ENCODE measurements around the gene BPGM.
A peak's percentile ranks its signal among the peaks of the same experiment; 100 is the strongest.

BPGM gene

DNA sequence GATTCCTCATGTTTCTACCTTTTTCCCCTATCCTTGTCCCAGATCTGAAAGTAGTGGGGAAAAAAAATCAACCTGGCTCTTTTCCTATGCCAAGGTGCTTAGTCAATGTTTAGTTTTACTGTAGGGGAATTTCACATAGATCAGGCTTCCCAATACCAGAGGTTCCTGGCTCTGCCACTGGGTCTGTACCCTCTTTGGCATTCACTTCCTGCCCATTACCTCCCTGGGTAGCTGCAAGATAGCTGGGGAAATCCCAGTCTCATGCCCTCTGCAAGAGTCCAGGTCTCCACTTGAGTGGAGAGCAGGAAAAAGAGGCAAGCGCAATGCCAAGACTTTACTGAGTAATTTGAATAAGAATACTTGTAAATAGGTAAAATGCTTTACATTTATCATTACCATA lies 3.5 kb upstream of the BPGM start:
- Histone ChIP-seq H3K9me2 (ENCODE audit: low read depth, low read length) (no peaks in the 10 kb centered on the region), H3K4me2 (ENCODE audit: low read length) (no peak overlapping the region), H3K27me3 (ENCODE audit: insufficient read depth, low read length) (no peaks in the 10 kb centered on the region), H3K27ac (ENCODE audit: low read depth, low read length, poor library complexity, severe bottlenecking) (no peak overlapping the region), H3K36me3 (ENCODE audit: insufficient read depth, low read length) (no peaks in the 10 kb centered on the region), H3K4me3 (ENCODE audit: low read depth, low read length, poor library complexity, severe bottlenecking) (no peak overlapping the region), H3K4me1 (ENCODE audit: insufficient read depth, low read length, severe bottlenecking) (peaks cover 13% of the 10 kb centered on the region), H3F3A (ENCODE audit: insufficient read depth, low read length) (no peaks in the 10 kb centered on the region), H3K79me2 (ENCODE audit: insufficient read depth, low read length) (no peaks in the 10 kb centered on the region), H2AFZ (ENCODE audit: low read length) (no peak overlapping the region), H4K20me1 (ENCODE audit: insufficient read depth, low read length) (no peaks in the 10 kb centered on the region), H3K9ac (ENCODE audit: low read length) (no peak overlapping the region), H3K9me3 (ENCODE audit: low read length) (no peaks in the 10 kb centered on the region)
- TF ChIP-seq, protein P1, sequence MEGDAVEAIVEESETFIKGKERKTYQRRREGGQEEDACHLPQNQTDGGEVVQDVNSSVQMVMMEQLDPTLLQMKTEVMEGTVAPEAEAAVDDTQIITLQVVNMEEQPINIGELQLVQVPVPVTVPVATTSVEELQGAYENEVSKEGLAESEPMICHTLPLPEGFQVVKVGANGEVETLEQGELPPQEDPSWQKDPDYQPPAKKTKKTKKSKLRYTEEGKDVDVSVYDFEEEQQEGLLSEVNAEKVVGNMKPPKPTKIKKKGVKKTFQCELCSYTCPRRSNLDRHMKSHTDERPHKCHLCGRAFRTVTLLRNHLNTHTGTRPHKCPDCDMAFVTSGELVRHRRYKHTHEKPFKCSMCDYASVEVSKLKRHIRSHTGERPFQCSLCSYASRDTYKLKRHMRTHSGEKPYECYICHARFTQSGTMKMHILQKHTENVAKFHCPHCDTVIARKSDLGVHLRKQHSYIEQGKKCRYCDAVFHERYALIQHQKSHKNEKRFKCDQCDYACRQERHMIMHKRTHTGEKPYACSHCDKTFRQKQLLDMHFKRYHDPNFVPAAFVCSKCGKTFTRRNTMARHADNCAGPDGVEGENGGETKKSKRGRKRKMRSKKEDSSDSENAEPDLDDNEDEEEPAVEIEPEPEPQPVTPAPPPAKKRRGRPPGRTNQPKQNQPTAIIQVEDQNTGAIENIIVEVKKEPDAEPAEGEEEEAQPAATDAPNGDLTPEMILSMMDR (IDR thresholded peaks at IDR 0.05; ENCODE audit: low read length): no peak
- TF ChIP-seq EZH2 (IDR thresholded peaks at IDR 0.05; ENCODE audit: borderline replicate concordance, low read length): no peak

DNA sequence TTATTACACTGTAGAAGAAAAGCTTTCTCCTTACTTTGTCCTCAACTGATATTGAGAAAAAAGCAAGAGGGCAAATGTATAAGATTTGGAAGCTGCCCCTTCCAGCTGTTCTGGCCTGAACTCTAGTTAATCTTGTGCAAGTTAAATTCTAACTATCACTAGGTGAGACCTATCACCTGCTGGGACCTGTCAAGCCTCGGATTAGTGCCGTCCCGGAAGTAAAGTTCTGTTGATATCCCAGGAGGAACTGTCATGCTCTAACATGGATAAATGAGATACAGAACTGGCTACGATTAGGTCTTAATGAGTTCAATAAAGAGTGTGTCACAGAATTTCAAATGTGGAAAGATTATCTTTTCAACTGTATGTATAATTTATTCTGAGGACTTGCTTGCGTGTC lies 1.2 kb upstream of the BPGM start:
- Histone ChIP-seq H3K4me3 (ENCODE audit: low read depth, low read length, poor library complexity, severe bottlenecking) (peak overlapping the region; percentile 72), H3K4me1 (ENCODE audit: insufficient read depth, low read length, severe bottlenecking) (peaks cover 37% of the 10 kb centered on the region), H2AFZ (ENCODE audit: low read length) (no peak overlapping the region), H3F3A (ENCODE audit: insufficient read depth, low read length) (no peaks in the 10 kb centered on the region), H3K79me2 (ENCODE audit: insufficient read depth, low read length) (no peaks in the 10 kb centered on the region), H3K9me3 (ENCODE audit: low read length) (no peaks in the 10 kb centered on the region), H3K27ac (ENCODE audit: low read depth, low read length, poor library complexity, severe bottlenecking) (no peak overlapping the region), H4K20me1 (ENCODE audit: insufficient read depth, low read length) (no peaks in the 10 kb centered on the region), H3K9ac (ENCODE audit: low read length) (peak overlapping the region; percentile 70), H3K27me3 (ENCODE audit: insufficient read depth, low read length) (no peaks in the 10 kb centered on the region), H3K9me2 (ENCODE audit: low read depth, low read length) (no peaks in the 10 kb centered on the region), H3K36me3 (ENCODE audit: insufficient read depth, low read length) (no peaks in the 10 kb centered on the region), H3K4me2 (ENCODE audit: low read length) (peak overlapping the region; percentile 96)
- TF ChIP-seq, protein P1 (IDR thresholded peaks at IDR 0.05; ENCODE audit: low read length): no peak
- no peak for TF ChIP-seq EZH2 (IDR thresholded peaks at IDR 0.05; ENCODE audit: borderline replicate concordance, low read length)

DNA sequence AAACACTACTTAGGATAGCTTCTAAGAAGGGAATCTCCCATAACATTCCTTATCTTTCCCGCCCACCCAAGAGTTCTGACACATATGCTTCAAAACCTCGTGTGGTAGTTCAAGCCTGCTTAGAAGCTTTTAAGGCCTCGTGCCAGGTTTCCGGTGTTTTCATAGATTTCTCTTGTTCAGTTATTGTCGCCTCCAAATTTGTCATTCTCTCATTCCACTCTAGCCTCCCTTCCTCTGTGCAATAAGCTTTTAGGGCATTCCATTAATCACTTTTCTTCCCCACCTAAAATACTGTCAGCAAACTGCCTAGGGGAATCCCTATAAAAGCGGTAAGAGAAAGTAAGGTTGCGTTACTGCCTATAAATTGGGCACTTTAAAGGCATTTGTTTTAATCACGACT lies 718 bp upstream of the BPGM start:
- Histone ChIP-seq H3F3A (ENCODE audit: insufficient read depth, low read length) (no peaks in the 10 kb centered on the region), H3K9me3 (ENCODE audit: low read length) (no peaks in the 10 kb centered on the region), H3K4me1 (ENCODE audit: insufficient read depth, low read length, severe bottlenecking) (peaks cover 41% of the 10 kb centered on the region), H3K27ac (ENCODE audit: low read depth, low read length, poor library complexity, severe bottlenecking) (no peak overlapping the region), H3K36me3 (ENCODE audit: insufficient read depth, low read length) (no peaks in the 10 kb centered on the region), H3K9me2 (ENCODE audit: low read depth, low read length) (no peaks in the 10 kb centered on the region), H3K79me2 (ENCODE audit: insufficient read depth, low read length) (no peaks in the 10 kb centered on the region), H3K4me3 (ENCODE audit: low read depth, low read length, poor library complexity, severe bottlenecking) (peak overlapping the region; percentile 72), H3K27me3 (ENCODE audit: insufficient read depth, low read length) (no peaks in the 10 kb centered on the region), H4K20me1 (ENCODE audit: insufficient read depth, low read length) (no peaks in the 10 kb centered on the region), H2AFZ (ENCODE audit: low read length) (peak overlapping the region; percentile 20), H3K4me2 (ENCODE audit: low read length) (peak overlapping the region; percentile 96), H3K9ac (ENCODE audit: low read length) (peak overlapping the region; percentile 70)
- no peak for TF ChIP-seq EZH2 (IDR thresholded peaks at IDR 0.05; ENCODE audit: borderline replicate concordance, low read length)
- TF ChIP-seq, protein P1 (IDR thresholded peaks at IDR 0.05; ENCODE audit: low read length): no peak
